Mesenchymal stem cell (in vitro differentiated cells and primary cell): ENCODE measurements around the gene GATB.

Experiments used
- DNase-seq: peaks from one replicate; pipeline ENCODE4 v3.0.0-alpha.2; 2013
- H2AFZ ChIP-seq: one replicate; pipeline ENCODE4 v1.6.1; 2013; ENCODE audit warnings: low read depth, mild to moderate bottlenecking, control low read depth, inconsistent platforms, low read length, moderate library complexity
- H2AK5ac ChIP-seq: 2 replicates; pipeline ENCODE4 v1.6.1; 2013; ENCODE audit warnings: low read length, moderate library complexity, mild to moderate bottlenecking, inconsistent platforms; ENCODE audit not compliant: severe bottlenecking
- H2BK120ac ChIP-seq: one replicate; pipeline ENCODE4 v1.6.1; 2013; ENCODE audit warnings: low read depth, mild to moderate bottlenecking, inconsistent platforms, low read length, moderate library complexity
- H2BK12ac ChIP-seq, 2 experiments: one replicate each; pipeline ENCODE4 v1.6.1; 2013; ENCODE audit warnings: inconsistent platforms in 2 of 2, low read length in 2 of 2, mild to moderate bottlenecking in 2 of 2, moderate library complexity in 2 of 2, control low read depth in 1 of 2
- H2BK15ac ChIP-seq: one replicate; pipeline ENCODE4 v1.6.1; 2013; ENCODE audit warnings: mild to moderate bottlenecking, low read depth, inconsistent platforms; ENCODE audit not compliant: poor library complexity, severe bottlenecking
- H2BK5ac ChIP-seq: 2 replicates; pipeline ENCODE4 v1.6.1; 2013; ENCODE audit warnings: low read depth, mild to moderate bottlenecking, low read length, control low read depth, inconsistent platforms; ENCODE audit not compliant: poor library complexity, severe bottlenecking
- H3K14ac ChIP-seq, 2 experiments: one replicate each; pipeline ENCODE4 v1.6.1; 2013; ENCODE audit warnings: inconsistent platforms in 2 of 2, low read length in 2 of 2, control low read depth in 1 of 2, mild to moderate bottlenecking in 1 of 2, moderate library complexity in 1 of 2
- H3K18ac ChIP-seq, 2 experiments: one replicate each; pipeline ENCODE4 v1.6.1; 2013; ENCODE audit warnings: inconsistent platforms in 2 of 2, low read length in 2 of 2, control low read depth in 1 of 2, low read depth in 1 of 2, mild to moderate bottlenecking in 1 of 2
- H3K23ac ChIP-seq, 2 experiments: one replicate each; pipeline ENCODE4 v1.6.1; 2013; ENCODE audit warnings: inconsistent platforms in 2 of 2, low read length in 2 of 2, mild to moderate bottlenecking in 2 of 2, moderate library complexity in 2 of 2, control low read depth in 1 of 2
- H3K27ac ChIP-seq: 2 replicates; pipeline ENCODE4 v1.5.1; 2013; ENCODE audit warnings: mild to moderate bottlenecking, moderate library complexity, low read length, control low read depth, inconsistent platforms; ENCODE audit not compliant: poor library complexity, severe bottlenecking
- H3K27me3 ChIP-seq, 2 experiments: 2 replicates each; pipeline versions ENCODE4 v1.6.1 to v1.7.0; 2013; ENCODE audit warnings: low read length in 2 of 2, mild to moderate bottlenecking in 2 of 2, moderate library complexity in 2 of 2, control low read depth in 1 of 2, inconsistent platforms in 1 of 2; ENCODE audit not compliant: control insufficient read depth in 1 of 2, insufficient read depth in 1 of 2
- H3K36me3 ChIP-seq, 2 experiments: 2 replicates each; pipeline versions ENCODE4 v1.6.1 to v1.7.0; 2013; ENCODE audit warnings: low read length in 2 of 2, control low read depth in 1 of 2, inconsistent platforms in 1 of 2, low read depth in 1 of 2, mild to moderate bottlenecking in 1 of 2; ENCODE audit not compliant: insufficient read depth in 2 of 2, control insufficient read depth in 1 of 2
- H3K4ac ChIP-seq, 2 experiments: one replicate each; pipeline ENCODE4 v1.6.1; 2013; ENCODE audit warnings: inconsistent platforms in 2 of 2, low read length in 2 of 2, mild to moderate bottlenecking in 2 of 2, moderate library complexity in 2 of 2, control low read depth in 1 of 2, low read depth in 1 of 2
- H3K4me1 ChIP-seq: 2 replicates; pipeline ENCODE4 v1.6.1; 2013; ENCODE audit warnings: low read depth, low read length, control low read depth; ENCODE audit not compliant: control insufficient read depth, insufficient read depth
- H3K4me2 ChIP-seq: 2 replicates; pipeline ENCODE4 v1.6.1; 2013; ENCODE audit warnings: low read length, mild to moderate bottlenecking, inconsistent platforms; ENCODE audit not compliant: poor library complexity, severe bottlenecking
- H3K4me3 ChIP-seq, 2 experiments: 2 replicates each; pipeline versions ENCODE4 v1.5.1 to v1.7.0; 2013; ENCODE audit warnings: low read length in 2 of 2, mild to moderate bottlenecking in 2 of 2, control low read depth in 1 of 2, low read depth in 1 of 2; ENCODE audit not compliant: insufficient read depth in 1 of 2
- H3K79me1 ChIP-seq: replicated peaks from 2 replicates; pipeline ENCODE4 v1.6.1; 2013; ENCODE audit warnings: mild to moderate bottlenecking, control low read depth, low read length, inconsistent platforms; ENCODE audit not compliant: poor library complexity, severe bottlenecking
- H3K9ac ChIP-seq: 2 replicates; pipeline ENCODE4 v1.7.0; 2013; ENCODE audit warnings: mild to moderate bottlenecking, low read length, moderate library complexity
- H3K9me3 ChIP-seq: 2 replicates; pipeline ENCODE4 v1.7.0; 2013; ENCODE audit warnings: mild to moderate bottlenecking, low read length; ENCODE audit not compliant: control insufficient read depth
- H4K8ac ChIP-seq: one replicate; pipeline ENCODE4 v1.6.1; 2013; ENCODE audit warnings: inconsistent platforms, mild to moderate bottlenecking, low read length, moderate library complexity
- H4K91ac ChIP-seq: one replicate; pipeline ENCODE4 v1.6.1; 2013; ENCODE audit warnings: mild to moderate bottlenecking, low read length, inconsistent platforms
- WGBS: methylation state at CpG from one replicate; pipeline ENCODE4 v1.1.7; 2013; ENCODE audit warnings: mixed read lengths; 5-methylcytosine and 5-hydroxymethylcytosine counted together

Gene GATB

GRCh38 chr4:151798678-151799416 lies 38.0 kb upstream of the GATB start:
- H3K9ac ChIP-seq: no peak overlapping the region

GRCh38 chr4:151797853-151798252 lies 37.0 kb upstream of the GATB start:
- Histone ChIP-seq H2BK12ac (no peak overlapping the region), H3K79me1 (no peaks in the 10 kb centered on the region), H2BK120ac (no peak overlapping the region), H3K9ac (peak overlapping the region; percentile 39), H3K4ac (no peak overlapping the region), H2BK15ac (no peak overlapping the region), H4K91ac (no peak overlapping the region), H3K9me3 (peaks cover under 1% of the 10 kb centered on the region), H3K4me2 (no peak overlapping the region), H3K4me1 (peaks cover 1% of the 10 kb centered on the region), H3K4me3 (no peak overlapping the region), H3K36me3 (no peaks in the 10 kb centered on the region), H2AFZ (no peak overlapping the region), H3K18ac (no peak overlapping the region), H4K8ac (no peak overlapping the region), H2AK5ac (no peak overlapping the region), H3K27me3 (peaks cover 0 to 5% of the 10 kb centered on the region in 2 experiments), H3K27ac (no peak overlapping the region), H2BK5ac (no peak overlapping the region), H3K14ac (no peak overlapping the region), H3K23ac (no peak overlapping the region)
- no peak for DNase-seq

More at GRCh38 chr4:151798678-151799416, 38.0 kb upstream of the GATB start:
- H2BK120ac ChIP-seq: no peak overlapping the region
- no peak overlapping the region for H3K27ac ChIP-seq
- peak; percentile 60 for DNase-seq
- H3K14ac ChIP-seq: no peak overlapping the region
- peaks cover 1% of the 10 kb centered on the region for H3K4me1 ChIP-seq
- H3K4me2 ChIP-seq: no peak overlapping the region
- H4K91ac ChIP-seq: no peak overlapping the region
- H3K27me3 ChIP-seq: peaks cover 0 to 5% of the 10 kb centered on the region in 2 experiments
- H3K4me3 ChIP-seq: no peak overlapping the region
- H2BK5ac ChIP-seq: no peak overlapping the region
- WGBS: 43% methylated on average over 6 of the region's 6 CpGs
- peaks cover 3% of the 10 kb centered on the region for H3K9me3 ChIP-seq
- no peak overlapping the region for H3K23ac ChIP-seq
- H3K36me3 ChIP-seq: no peaks in the 10 kb centered on the region
- no peak overlapping the region for H2BK12ac ChIP-seq
- H3K18ac ChIP-seq: no peak overlapping the region
- H4K8ac ChIP-seq: no peak overlapping the region
- no peak overlapping the region for H2BK15ac ChIP-seq
- no peak overlapping the region for H2AK5ac ChIP-seq
- H3K79me1 ChIP-seq: no peaks in the 10 kb centered on the region
- no peak overlapping the region for H3K4ac ChIP-seq
- no peak overlapping the region for H2AFZ ChIP-seq

GRCh38 chr4:151797131-151797530 lies 36.3 kb upstream of the GATB start:
- no peak overlapping the region for H3K4me3 ChIP-seq
- WGBS: 83% methylated on average over 3 of the region's 3 CpGs
- H3K4ac ChIP-seq: no peak overlapping the region
- H2BK12ac ChIP-seq: peak overlapping the region in 1 of 2 experiments; percentile 51
- no peaks in the 10 kb centered on the region for H3K36me3 ChIP-seq
- no peak overlapping the region for H2BK120ac ChIP-seq
- no peak overlapping the region for H4K8ac ChIP-seq
- no peaks in the 10 kb centered on the region for H3K9me3 ChIP-seq
- peak; percentile 18 for DNase-seq
- no peak overlapping the region for H3K18ac ChIP-seq
- H2AFZ ChIP-seq: no peak overlapping the region
- no peaks in the 10 kb centered on the region for H3K79me1 ChIP-seq
- no peak overlapping the region for H4K91ac ChIP-seq
- peaks cover 0 to 5% of the 10 kb centered on the region in 2 experiments for H3K27me3 ChIP-seq
- no peak overlapping the region for H2BK5ac ChIP-seq
- H2AK5ac ChIP-seq: no peak overlapping the region
- no peak overlapping the region for H2BK15ac ChIP-seq
- no peak overlapping the region for H3K4me2 ChIP-seq
- H3K27ac ChIP-seq: no peak overlapping the region
- no peak overlapping the region for H3K23ac ChIP-seq
- peak overlapping the region; percentile 39 for H3K9ac ChIP-seq
- H3K4me1 ChIP-seq: no peaks in the 10 kb centered on the region
- H3K14ac ChIP-seq: no peak overlapping the region

- WGBS: 92% methylated on average over 2 of the region's 3 CpGs
- DNase-seq: no peak
- Histone ChIP-seq H2AFZ (no peak overlapping the region), H4K91ac (no peak overlapping the region), H3K4me1 (no peaks in the 10 kb centered on the region), H3K79me1 (no peaks in the 10 kb centered on the region), H3K4ac (no peak overlapping the region), H2BK120ac (no peak overlapping the region), H3K4me3 (no peak overlapping the region), H2AK5ac (no peak overlapping the region), H3K9me3 (no peaks in the 10 kb centered on the region), H3K36me3 (no peaks in the 10 kb centered on the region), H3K27ac (no peak overlapping the region), H3K27me3 (peaks cover 0 to 5% of the 10 kb centered on the region in 2 experiments), H2BK12ac (no peak overlapping the region), H2BK15ac (no peak overlapping the region), H3K23ac (no peak overlapping the region), H3K4me2 (no peak overlapping the region), H3K14ac (no peak overlapping the region), H2BK5ac (no peak overlapping the region), H3K9ac (no peak overlapping the region), H4K8ac (no peak overlapping the region), H3K18ac (no peak overlapping the region)
Observed at GRCh38 chr4:151796106-151796505, 35.3 kb upstream of the GATB start.
